Activated naive CD4-positive, alpha-beta T cell treated with anti-CD3 and anti-CD28 coated beads, Interleukin-2, amount 50 U/mL, for 72 hours (primary cell): ENCODE data around the gene PRR3. TPM values are rescaled to one million over a fixed set of nuclear protein-coding genes. Genes with fewer than 3 reads are reported as not detected.

ENCODE experiments used
- total RNA-seq, 2 donors: library from RNA; stranded (reverse); gene quantifications; one replicate each; pipeline ENCODE4 v1.2.3, GENCODE V29; 2022

The PRR3 gene
- total RNA-seq, 2 donors from 2014 or later, result 19.8 to 27.4 TPM

Other genes starting within 250 kb of the PRR3 start
- gene TRIM39, start 230.4 kb upstream of the PRR3 start, total RNA-seq, result 10 to 100 TPM; 14.2 to 17.1 TPM
- gene RPP21, start 212.1 kb upstream of the PRR3 start, total RNA-seq, result 10 to 100 TPM; 20.8 to 49.9 TPM
- 100 to 1,000 TPM; 493 to 574 TPM for gene HLA-E, start 67.8 kb upstream of the PRR3 start, total RNA-seq
- 100 to 1,000 TPM; 107 to 139 TPM for gene GNL1, start 806 bp upstream of the PRR3 start, total RNA-seq
- 10 to 100 TPM; 84.7 to 91.3 TPM for gene ABCF1, start 14.1 kb downstream of the PRR3 start, total RNA-seq
- gene PPP1R10, start 59.9 kb downstream of the PRR3 start, total RNA-seq, result 10 to 100 TPM; 92.1 to 96.8 TPM
- gene MRPS18B, start 60.5 kb downstream of the PRR3 start, total RNA-seq, result 100 to 1,000 TPM in 1 of 2 donors, 10 to 100 TPM in 1; 99.8 to 100 TPM
- 10 to 100 TPM; 14.5 to 15.1 TPM for gene ATAT1, start 69.6 kb downstream of the PRR3 start, total RNA-seq
- 10 to 100 TPM; 20.5 to 81.5 TPM for gene C6orf136, start 89.8 kb downstream of the PRR3 start, total RNA-seq
- 10 to 100 TPM; 31.7 to 37.5 TPM for gene DHX16, start 115.7 kb downstream of the PRR3 start, total RNA-seq
- 100 to 1,000 TPM; 184 to 274 TPM for gene PPP1R18, start 129.3 kb downstream of the PRR3 start, total RNA-seq
- gene NRM, start 133.7 kb downstream of the PRR3 start, total RNA-seq, result 10 to 100 TPM; 35.7 to 53.5 TPM
- 100 to 1,000 TPM in 1 of 2 donors, 10 to 100 TPM in 1; 84.2 to 127 TPM for gene MDC1, start 160.0 kb downstream of the PRR3 start, total RNA-seq
- 1,000 to 10,000 TPM; 1,507 to 1,783 TPM for gene TUBB, start 163.1 kb downstream of the PRR3 start, total RNA-seq
- 100 to 1,000 TPM; 194 to 219 TPM for gene FLOT1, start 185.4 kb downstream of the PRR3 start, total RNA-seq
- gene IER3, start 187.3 kb downstream of the PRR3 start, total RNA-seq, result 100 to 1,000 TPM in 1 of 2 donors, 10 to 100 TPM in 1; 70.0 to 279 TPM